GM19452 (cell line): ENCODE results near the gene ERCC4.

Experiments
- ATAC-seq: cut with Tn5 transposase; IDR thresholded peaks from one replicate; pipeline ENCODE4 v1.9.1; 2021; ENCODE audit not compliant: unreplicated experiment

The ERCC4 gene

DNA sequence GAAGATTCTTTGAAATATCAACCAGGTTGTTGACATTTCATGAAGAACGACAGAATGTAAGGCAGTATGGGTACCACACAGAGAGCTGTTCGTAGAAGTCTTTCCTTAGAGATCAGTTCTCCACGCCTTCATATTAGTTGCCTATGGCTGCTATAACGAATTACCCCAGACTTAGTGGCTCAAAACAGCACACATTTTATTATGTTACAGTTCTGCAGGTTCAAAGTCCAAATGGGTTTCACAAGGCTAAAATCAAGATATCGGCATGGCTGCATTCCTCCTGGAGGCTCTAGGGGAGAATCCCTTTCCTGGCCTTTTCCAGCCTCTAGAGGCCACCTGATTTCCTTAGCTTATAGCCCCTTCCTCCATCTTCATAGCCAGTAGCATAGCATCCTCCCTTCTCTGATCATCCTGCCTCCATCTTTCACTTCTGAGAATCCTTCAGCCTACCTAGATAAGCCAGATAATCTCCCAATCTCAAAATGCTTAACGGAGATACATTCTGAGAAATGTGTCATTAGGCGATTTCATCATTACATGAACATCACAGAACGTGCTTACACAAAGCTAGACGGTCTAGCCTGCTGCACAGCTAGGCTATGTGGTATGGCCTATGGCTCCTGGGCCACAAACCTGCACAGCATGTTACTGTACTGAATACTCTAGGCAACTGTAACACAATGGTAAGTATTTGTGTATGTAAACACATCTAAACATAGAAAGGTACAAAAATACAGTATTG is 26.0 kb downstream of the ERCC4 start:
- ATAC-seq, result no peak

DNA sequence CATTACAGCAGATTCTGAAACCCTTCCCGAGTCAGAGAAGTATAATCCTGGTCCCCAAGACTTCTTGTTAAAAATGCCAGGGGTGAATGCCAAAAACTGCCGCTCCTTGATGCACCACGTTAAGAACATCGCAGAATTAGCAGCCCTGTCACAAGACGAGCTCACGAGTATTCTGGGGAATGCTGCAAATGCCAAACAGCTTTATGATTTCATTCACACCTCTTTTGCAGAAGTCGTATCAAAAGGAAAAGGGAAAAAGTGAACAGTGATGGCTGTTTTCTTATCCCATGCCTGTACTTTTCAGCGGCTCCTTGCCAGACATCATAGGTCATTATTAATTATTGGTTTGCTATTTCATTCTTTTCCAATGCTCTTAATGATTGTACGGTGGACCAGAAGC is 28.1 kb downstream of the ERCC4 start:
- ATAC-seq, result no peak

DNA sequence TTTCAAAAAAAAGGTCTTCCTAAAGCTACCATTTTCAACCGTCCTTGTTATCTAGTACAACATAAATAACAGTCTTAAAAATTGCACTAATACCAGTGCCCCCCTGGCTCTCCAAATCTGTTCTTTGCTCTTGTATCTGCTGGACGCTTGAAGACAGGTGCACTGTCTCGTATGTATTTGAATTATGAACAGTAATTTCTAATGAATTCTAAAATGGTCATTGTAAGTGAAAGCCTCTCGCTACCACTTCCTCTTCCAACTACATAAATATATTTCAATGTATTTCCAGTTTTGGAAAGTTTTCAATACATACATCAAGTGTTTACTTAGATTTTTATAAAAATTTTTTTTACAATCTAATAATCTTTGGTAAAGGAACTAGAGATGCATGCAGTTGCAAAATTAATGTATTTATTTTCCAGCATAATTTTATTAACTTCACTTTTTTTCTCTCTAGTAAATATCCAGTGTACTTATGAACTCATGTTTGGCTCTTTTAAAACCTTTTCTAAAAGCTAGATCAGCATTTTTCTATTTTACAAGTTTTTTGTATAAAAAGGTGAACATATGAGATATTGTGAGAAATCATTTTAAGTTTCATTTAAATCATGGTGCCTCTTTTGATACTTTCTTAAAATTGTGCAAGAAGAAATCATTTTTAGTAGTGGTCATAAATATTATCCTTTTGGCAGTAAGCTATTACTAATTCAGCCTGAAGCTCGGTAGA is 31.0 kb downstream of the ERCC4 start:
- ATAC-seq, result no peak

DNA sequence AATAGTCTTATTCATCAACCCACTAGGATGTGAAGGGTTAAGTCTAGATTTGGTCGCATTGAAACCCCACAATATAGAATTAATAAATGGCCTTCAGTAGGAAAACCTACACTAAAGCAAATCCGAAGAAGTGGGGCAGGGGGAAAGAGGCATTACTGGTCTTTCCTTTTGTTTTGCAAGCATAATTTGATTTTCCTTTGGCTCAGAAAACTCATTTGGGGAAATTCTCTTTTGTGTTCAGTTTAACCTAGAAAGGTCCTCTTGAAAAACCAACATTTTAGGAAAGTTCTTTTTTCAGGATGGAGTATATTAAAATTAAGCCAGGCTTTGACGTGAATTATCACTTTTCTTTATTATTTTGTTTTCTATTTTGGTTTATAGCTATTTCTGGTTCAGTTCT is 31.7 kb downstream of the ERCC4 start:
- ATAC-seq, result no peak

DNA sequence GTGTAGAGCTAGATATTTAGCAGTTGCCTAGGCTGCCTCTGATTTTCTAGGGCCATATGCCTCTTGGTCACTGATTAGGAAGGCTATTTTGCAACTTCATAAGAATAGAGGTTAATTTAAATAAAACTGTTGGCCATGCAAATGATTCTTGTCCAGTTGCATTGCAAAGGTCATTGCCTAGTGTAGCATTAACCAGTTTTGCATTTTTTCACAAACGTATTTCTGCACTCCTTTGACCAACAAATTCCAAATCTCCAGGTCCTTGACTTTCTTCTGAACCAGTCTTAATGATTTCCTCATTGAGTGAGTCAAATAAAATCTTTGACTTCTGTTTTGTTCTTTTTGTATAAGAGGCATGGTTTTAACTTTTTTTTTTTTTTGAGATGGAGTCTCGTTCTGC is 33.5 kb downstream of the ERCC4 start:
- no peak for ATAC-seq

DNA sequence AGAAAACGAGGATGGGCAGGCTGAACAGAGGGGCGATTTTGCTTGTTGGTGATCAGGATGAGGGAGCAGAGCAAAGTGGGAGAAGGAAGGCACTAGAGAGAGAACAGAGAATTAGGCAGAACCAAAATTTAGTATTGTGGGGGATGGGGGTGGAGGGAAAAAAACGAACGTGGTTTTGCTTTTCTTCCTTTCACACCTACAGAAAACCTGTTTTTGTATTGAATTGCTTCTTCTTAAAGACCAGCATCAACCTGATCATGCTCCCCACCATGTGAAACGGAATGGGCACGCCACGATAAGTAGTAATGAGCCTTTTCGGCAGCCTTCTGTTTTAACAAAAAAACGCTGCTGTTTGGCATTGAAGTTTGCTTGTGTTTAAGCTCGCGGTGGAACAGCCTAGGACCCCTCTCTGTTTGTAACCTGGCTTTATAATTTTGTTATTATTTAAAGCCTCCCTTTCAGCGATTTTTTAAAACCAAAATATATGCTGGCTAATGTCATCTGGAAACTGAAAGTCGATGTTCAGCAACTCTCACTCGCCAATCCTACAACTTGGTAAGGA is 36.8 kb downstream of the ERCC4 start:
- ATAC-seq, result no peak

DNA sequence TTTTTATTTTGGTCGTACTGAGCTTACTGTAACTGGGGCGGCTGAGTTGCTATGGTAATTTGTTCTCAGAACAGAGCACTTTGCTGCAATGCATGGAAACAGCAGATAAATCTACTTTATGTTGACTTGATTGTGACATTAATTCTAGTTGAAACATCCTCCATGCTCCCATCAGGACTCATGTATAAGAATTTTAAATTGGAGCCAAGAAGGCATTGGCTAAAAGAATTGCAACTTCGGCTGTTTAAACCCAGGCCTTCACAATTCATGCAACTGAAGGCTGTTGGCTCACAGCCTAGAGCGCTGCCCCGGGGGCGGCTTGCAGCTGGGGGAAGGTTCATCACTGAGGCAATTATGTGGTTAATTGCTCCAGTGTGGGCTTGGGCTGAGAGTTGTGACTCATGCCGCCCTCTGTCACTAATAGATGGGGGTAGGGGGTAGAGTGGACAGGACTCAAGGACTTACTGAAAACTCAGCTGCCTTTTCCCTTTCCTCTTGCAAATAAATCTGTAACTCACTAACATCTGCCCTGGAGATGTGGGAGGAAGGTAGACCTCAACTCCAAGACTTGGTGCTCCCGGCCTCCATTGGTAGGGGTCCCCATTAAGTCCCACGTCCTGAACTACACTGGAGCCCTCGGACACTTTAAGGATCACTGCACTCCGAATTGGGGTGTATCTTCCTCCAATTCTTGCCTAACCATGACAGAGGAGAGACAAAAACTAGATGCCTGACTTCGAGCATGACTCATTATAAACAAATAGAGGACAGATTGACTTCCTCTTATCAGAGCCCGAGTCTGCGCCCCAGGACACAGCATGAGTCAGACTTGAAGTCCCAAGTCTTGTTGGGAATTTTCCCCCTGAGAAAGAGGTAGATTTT is 37.5 kb downstream of the ERCC4 start:
- peak; percentile 69 for ATAC-seq

DNA sequence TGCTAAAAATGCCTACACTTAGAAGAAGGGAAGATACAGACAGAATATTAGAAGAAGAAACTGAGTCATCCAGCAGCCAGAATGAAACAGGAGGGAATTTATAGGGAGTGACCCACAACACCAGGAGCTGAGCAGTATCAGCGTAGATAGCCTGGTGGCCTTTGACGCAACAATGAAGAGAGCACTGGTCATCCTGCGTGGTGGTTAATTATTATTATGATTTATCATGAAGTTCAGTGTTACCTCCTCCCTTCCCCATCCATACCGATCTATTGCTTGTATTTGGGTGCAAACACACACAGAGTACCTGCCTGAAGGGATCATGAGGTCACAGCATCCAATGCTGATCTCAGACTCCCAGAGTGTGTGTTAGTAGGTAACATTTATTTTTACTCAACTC is 38.5 kb downstream of the ERCC4 start:
- no peak for ATAC-seq

DNA sequence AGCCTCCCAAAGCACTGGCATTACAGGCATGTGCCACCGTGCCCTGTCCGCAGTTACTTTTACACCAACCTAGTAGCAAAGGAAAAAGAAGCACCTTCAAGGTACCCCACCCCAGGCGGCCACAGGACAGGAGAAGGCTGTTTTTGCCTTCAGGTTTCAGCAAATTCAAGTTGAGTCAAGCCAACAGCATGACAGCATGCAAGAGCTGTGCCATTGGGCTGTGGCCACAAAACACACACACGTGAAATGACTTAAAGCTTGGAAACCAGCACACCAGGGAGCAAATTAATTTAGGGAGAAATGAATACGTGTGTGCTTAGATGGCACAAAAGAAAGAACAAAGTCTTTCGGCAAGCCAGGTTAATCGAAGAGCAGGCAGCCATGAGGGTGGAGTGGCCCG is 39.7 kb downstream of the ERCC4 start:
- no peak for ATAC-seq

DNA sequence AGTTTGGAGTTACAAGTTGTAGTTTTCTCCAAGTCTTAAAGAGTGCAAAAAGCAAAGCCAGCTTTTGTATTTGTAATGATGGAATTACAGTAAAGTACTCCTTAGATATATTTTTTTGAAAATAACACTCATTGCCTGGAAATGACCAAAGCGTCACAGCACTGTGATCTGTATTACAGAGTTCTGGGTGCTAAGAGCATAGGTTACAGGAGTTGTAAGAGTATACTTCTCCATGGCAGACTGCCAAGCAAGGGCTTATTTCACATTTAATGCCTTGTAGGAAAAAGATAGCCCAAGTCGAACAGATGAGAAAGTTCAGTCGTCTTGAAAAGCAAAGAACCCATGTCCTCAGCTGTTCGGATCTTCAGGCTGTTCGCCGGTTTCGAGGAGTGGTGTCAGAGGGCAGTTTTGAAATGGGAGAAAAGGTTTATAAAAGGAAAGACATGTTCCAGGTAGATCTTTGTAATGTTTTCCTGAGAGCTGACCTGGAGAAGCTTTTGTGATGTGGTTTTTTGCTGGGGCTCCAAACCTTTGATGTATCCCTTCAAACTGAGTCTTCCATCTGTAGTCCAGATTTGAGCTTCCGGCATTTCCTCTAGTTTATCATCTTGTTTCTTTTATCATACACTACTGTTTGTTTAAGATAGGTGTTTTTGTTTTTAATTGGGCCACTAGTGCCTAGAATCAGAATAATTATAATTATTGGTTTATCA is 41.3 kb downstream of the ERCC4 start:
- ATAC-seq, result no peak

DNA sequence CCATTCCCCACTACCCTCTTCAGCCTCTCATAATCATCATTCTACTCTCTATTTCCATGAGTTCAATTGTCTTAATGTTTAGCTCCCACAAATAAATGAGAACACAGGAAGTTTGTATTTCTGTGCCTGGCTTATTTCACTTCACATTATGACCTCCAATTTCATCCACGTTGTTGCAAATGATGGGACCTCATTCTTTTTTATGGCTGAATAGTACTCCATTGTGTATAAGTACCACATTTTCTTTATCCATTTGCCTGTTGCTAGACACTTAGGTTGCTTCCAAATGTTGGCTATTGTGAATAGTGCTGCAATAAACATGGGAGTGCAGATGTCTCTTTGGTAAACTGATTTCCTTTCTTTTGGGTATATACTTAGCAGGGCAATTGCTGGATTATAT is 42.3 kb downstream of the ERCC4 start:
- ATAC-seq, result no peak

DNA sequence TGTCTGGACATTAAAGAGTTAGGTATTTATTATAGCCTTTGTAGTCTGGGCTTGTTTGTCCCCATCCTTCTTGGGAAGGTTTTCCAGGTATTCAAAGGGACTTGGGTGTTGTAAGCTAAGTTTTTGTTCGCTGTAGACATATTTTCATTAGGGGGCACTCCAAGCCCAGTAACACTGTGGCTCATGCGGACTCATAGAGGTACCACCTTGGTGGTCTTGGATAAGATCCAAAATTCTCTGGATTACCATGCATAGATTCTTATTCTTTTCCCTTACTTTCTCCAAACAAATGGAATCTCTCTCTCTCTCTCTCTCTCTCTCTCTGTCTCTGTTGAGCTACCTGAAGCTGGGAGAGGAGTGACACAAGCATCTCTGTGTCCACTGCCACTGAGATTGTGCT is 48.9 kb downstream of the ERCC4 start:
- ATAC-seq, result no peak

DNA sequence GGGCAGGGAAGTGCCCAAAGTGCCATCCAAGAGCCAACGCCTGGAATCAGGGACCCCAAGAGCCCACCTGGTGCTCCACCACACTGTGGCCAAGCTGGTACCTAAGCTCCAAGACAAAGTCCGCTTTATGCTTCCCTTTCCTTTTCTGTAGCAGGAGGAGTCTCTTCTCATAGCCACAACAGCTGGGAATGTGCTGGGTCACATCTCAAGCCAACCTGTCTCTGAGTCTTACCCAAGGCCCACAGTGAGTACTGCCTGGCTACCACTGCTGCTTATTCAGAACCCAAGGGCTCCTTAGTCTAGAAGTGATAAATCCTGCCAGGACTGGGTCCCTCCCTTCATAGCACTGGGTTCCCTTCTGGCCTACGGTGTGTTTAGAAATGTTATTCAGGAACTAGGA is 49.8 kb downstream of the ERCC4 start:
- ATAC-seq, result no peak

DNA sequence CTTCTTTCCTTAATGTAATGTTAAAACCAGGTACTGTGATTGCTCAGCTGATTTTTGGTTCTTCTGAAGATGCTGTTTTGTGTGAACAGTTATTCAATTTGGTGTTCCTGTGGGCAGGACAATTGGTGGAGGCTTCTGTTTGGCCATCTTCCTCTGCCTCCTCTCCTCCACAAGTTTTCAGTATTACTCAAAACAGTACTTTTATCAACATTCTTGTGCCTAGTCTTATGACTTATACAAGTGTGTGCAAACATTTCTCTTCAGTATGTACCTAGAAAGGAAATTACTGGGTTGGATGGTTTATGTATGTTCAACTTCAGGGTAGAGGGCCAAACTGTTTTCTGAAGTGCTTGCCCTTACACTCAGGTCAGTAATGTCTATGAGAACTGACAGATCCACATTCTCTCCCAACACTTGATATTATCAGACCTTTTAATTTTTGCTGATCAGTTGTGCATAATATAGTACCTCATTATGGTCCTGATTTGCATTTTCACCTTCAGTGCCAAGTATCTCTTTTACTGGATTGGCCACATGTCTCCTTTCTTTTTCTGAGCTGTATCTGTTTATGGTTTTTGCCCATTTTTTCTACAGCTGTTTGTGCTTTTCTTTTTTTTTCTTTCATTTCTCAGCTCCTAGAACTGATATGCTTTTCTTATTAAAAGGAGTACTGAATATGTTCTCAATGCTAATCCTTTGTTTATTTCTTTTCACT is 50.9 kb downstream of the ERCC4 start:
- no peak for ATAC-seq

DNA sequence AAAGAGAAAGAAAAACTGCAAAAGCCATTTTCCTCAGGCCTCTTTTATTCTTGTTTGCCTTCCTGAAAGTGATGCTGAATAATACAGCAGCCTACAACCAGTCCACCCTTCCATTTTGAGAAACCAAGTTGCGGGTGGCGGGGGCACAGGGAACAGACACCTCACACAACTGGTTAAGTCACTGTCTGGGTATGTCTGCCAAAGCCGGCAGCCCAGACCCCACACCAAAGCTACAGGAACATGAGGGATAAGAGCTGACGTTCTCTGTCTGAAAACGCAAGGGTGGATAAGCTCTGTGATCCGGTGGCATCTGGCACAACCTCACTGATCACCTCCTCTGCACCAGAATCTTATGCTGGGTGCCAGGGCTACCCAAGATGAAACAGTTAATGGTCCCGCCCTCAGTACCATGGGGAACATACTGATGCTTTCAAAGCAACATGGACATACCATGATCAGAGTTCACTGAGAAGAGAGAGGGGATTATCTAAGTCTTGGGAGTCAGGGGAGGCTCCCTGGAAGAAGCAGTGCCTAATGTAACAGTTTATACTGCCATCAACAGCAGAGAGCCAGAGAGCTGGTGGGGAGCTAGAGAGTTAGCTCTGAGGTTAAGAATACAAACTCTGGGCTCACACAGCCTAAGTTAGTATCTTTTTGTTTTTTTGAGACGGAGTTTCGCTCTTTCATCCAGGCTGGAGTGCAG is 53.5 kb downstream of the ERCC4 start:
- no peak for ATAC-seq

DNA sequence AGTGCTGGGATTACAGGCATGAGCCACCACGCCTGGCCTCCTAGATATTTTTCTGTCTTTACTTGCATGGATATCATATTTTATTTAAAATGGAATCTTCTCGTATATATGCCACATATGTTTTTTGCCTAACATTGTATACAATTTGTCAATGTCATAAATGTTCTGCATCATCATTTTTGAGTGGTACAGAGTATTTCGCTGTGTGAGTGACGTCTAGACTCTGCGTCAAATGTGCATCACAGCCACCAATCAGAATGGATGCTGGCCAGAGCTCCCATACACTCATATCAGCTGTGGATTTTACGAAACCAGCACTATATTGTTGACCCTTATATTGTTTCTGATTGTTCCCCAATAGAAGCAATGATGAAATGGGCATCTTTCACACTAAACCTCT is 57.2 kb downstream of the ERCC4 start:
- ATAC-seq, result no peak

DNA sequence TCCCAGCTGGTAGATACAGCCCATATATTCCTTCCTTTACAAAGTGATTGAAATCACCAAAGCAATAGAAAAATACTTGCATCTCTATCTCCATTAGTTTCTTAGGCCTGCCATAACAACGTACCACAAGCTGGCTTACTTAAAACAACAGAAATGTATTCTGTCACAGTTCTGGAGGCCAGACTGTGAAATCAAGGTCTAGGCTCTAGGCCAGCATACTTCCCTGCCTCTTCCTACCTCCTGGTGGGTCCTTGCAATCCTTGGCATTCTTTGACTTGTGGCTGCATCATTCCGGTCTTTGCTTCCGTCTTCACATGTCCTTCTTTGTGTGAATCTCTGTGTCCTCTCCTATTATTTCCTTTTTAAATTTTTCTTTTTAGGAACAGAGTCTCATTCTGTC is 62.5 kb downstream of the ERCC4 start:
- no peak for ATAC-seq

DNA sequence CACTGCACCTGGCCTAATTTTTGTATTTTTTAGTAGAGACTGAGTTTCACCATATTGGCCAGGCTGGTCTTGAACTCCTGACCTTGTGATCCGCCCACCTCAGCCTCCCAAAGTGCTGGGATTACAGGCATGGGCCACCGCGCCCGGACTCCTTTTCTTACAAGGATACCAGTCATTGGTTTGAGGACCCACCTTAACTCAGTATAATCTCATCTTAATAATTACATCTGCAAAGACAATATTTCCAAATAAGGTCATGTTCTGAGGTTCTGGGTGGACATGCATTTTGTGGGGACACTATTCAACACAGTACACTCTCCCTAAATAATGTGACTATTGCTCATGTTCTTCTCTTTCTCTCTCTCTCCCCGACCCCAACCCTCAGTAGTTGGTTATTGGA is 63.7 kb downstream of the ERCC4 start:
- ATAC-seq, result no peak

DNA sequence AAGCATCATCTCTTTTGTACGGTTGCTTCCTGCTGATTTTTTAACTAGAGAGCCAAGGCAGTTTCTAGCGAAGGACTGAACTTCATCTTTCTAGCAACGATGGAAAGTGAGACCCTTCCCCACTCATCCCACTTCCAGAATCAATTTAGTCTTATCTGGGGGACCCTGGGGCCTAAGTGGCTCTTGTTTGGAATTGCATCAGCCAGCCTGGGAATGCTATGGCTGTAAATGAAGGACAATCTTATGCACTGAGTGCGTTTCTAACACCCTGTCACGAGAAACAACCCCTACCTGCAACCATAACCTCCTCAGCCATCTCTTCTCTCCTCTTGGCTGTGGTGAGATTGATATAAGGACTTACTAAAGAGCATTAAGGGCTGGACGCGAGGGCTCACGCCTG is 64.8 kb downstream of the ERCC4 start:
- no peak for ATAC-seq

DNA sequence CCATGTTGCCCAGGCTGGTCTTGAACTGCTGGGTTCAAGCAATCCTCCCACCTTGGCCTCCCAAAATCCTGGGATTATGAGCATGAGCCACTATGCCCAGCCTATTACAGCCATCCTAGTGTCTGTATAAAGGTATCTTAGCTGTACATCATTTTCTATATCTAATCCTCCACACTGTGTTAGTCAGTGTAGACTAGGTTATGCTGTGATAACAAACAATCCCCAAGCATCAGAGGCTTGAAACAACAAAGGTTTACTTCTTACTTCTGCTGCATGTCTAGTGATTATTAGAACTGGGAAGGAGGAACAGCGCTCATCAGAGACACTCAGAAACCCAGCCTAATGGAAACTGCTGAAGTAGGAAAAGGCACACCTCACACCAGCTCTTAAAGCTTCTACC is 68.1 kb downstream of the ERCC4 start:
- no peak for ATAC-seq
